Glomerular endothelial cell (primary cell): ENCODE measurements around the gene GLP2R. TPM values are rescaled to one million over a fixed set of nuclear protein-coding genes. Genes with fewer than 3 reads are reported as not detected.

Source experiments
- DNase-seq: peaks from one replicate; pipeline ENCODE4 v3.0.0-alpha.2; 2011; ENCODE audit warnings: low read depth, low spot score; ENCODE audit errors: extremely low read depth
- total RNA-seq: library from RNA; depleted of rRNA; stranded (reverse); fragments of >200 nt; gene quantifications from 2 replicates; pipeline ENCODE4 v1.2.3, GENCODE V29; 2015

GLP2R gene
- total RNA-seq, 1 donor from 2014 or later: not detected

- DNase-seq: no peak
Observed at GRCh38 chr17:9897372-9897968, 71.7 kb downstream of the GLP2R start.

DNA sequence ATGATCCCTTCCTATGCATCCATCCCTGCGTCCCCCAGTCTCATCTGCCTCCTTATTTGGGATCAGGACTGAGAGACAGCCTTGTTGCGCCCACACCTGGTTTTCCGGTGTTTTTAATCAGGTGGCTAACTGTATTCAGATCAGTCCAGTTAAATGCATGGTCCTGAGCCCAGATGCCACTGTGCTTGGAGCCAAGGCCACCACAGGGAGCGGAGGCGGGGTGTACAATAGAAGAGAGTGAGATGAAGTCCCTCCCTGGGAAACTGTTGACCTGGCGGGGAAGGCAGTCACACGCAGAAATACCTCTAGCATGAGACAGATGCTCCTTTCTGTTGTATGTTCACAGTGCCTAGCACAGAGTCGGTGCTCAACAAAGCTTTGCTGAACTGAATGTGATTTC lies 73.1 kb downstream of the GLP2R start:
- DNase-seq: no peak

- DNase-seq: no peak
Observed at GRCh38 chr17:9899280-9900043, 73.7 kb downstream of the GLP2R start.

- DNase-seq: no peak
Observed at GRCh38 chr17:9900044-9900594, 74.4 kb downstream of the GLP2R start.

DNA sequence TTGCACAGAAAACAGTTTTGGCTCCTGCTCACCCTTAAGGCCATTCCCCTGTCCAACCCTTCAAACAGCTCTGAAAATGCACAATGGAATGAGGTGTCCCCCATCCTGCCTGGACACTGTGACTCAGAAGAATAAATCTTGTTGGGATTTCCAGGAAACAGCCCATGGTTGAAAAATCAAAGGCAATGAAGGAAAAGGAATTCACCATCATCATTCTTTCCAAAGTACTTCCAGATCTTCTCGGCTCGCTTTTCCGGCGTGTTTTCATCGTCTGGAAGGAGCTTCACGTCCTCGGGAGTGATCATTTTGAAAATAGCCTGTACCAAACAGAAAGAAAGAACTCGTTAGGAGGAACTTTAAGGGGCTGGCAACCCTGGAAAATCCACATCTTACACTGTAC lies 75.1 kb downstream of the GLP2R start:
- no peak for DNase-seq

DNA sequence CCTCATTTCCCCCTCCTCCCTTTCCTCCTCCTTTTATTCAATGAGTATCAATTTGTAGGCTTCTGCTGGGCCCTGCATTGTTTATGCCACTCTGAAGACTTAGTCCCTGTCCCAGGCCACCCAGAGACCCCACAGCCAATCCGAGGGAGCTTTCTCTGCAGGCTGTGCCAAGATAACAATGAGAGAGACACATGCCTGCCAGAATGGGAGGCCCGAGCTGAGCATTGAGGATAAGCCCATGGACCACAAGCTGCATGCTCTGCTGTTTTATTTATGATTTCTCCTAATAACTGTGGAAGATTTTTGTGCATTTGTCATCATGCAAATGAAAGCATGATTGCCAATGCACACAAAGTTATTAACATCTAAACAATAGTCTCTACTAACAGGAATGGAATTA lies 76.4 kb downstream of the GLP2R start:
- no peak for DNase-seq

DNA sequence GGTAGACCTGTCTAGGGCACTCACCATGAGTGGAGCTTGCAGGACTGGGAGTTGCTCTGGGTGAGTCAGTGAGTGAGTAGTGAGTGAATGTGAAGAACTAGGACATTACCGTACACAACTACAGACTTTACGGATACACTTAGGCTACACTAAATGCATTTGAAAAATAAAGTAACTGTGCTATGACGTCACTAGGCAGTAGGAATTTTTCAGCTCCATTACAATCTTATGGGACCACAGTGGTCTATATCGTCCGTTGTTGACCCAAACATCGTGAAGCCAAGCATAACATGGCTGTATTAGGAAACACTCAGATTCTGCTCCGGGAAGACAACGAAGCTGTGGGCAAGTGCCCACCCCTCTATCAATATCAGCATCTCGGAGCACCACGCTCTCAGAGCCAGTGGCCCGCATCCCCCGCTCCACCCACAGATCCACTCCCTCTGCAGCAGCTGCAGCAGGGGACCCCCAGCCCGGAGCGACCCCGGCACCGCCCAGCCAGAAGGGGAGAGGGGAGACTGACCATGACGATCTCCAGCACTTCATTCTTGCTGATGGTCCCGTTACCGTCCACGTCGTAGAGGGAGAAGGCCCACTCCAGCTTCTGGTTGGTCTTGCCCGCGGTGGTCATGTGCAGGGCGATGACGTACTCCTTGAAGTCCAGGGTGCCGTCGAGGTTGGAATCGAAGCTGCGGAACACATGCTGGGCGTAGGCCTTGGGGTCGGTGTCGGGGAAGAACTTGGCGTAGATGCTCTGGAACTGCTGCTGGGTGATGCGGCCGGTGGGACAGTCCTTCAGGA lies 78.8 kb downstream of the GLP2R start:
- DNase-seq: no peak

- DNase-seq: no peak
Observed at GRCh38 chr17:9905078-9905415, 79.3 kb downstream of the GLP2R start, which contains the start of gene RCVRN. TSS of gene RCVRN (minus strand) at chr17:9905271. CDS start at chr17:9905180, 91 bp downstream.

- DNase-seq: no peak
Observed at GRCh38 chr17:9905902-9906301, 80.2 kb downstream of the GLP2R start.

DNA sequence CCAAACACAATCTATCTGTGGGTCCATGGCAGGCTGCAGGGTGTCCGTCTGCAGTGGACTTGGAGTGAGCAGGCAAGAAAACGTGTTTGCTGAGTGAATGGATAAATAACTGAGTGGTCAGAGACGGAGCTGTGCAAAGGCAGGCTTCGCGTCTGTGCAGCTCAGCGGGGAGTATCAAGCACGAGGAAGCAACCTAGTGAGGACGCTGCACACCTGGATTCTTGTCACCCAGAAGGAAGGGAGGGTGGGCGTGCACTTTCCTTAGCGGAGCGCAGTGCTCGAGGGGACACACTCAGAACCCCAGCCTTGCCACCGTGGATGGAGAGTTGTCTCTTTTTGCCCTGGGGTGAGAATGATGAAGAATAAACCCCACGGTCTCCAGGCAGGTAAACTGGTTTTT lies 80.9 kb downstream of the GLP2R start:
- no peak for DNase-seq

DNA sequence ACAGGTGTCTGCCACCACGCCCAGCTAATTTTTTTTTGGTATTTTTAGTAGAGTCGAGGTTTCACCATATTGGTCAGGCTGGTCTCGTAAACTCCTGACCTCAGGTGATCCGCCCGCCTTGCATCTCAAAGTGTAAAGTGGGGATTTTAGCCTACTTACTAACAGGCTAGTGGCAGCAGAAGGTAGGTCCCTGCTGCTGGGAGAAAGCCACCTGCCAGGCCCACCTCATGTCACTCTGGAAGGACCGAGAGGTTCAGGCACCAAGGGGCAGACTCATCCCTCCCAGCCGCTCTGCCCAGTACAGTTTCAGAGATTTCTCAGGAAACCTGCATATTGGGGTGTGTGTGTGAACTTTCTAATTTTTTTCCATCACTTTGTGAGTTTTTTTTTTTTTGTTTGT lies 81.4 kb downstream of the GLP2R start:
- DNase-seq: no peak

DNA sequence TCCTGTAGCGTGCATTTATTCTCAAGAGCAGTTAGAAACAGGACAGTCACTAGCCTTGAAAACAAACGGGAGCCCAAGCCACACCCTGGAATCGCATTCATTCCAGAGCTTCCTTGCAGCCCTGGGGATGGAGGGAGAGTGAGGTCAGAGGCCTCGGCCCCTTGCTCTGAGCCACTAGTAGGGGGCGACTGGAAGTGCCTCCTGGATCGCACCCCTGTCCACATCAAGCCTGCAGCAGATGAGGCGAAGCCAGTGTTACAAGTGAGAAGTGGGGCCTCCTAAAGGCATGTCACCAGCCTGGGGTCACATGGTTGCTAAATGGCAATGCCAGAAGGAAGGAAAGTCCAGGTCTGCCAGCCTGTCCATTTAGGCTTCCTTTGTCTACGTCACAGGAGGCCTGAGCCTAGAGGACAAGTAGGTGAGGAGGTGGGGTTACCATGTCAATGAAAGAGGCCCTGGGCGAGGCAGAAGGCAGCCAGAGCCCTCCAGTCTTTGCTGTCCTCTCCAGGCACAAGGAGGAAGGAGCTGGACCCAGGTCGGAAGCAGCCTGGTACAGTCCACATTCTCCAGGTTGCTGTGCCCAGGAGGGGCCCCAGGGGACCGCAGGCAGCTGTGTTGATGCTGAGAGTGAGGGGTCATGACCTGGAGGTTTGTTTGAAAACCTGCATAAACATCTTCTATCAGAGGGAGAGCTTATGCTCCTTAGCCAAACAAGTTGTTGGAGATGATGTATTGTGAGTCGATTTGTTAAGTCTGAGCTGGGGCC lies 82.3 kb downstream of the GLP2R start:
- no peak for DNase-seq

GRCh38 chr17:9908649-9909042 lies 82.9 kb downstream of the GLP2R start:
- DNase-seq: no peak

GRCh38 chr17:9911089-9911488 lies 85.4 kb downstream of the GLP2R start:
- DNase-seq: no peak

- DNase-seq: no peak
Observed at GRCh38 chr17:9912121-9913099, 86.7 kb downstream of the GLP2R start.

- no peak for DNase-seq
Observed at GRCh38 chr17:9913476-9913875, 87.8 kb downstream of the GLP2R start.

DNA sequence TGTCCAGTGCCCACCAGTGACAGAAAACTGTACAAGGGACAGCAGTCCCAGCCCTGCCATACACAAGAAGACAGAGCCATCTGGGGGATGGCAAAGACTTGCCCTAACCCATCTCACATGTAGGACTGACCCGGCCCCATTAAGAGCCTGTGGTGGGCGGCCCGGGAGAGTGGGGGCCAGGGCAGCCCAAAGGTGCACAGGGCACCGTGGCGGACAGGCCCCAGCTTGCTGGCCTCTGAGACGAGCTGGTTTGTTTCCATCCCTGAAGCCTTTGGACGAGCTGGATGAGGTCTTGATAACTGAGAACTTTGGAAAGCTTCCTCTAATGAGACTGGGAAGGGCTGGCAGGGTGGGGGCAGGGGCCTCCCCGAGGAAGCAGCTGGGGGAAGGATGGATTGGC lies 90.4 kb downstream of the GLP2R start:
- DNase-seq: no peak

GRCh38 chr17:9917131-9917530 lies 91.4 kb downstream of the GLP2R start:
- no peak for DNase-seq

- DNase-seq: no peak
Observed at GRCh38 chr17:9917801-9918200, 92.1 kb downstream of the GLP2R start.

GRCh38 chr17:9918352-9918751 lies 92.6 kb downstream of the GLP2R start:
- no peak for DNase-seq
